ENCODE measurements around the gene PLCG1. TPM values are rescaled to one million over a fixed set of nuclear protein-coding genes. Genes with fewer than 3 reads are reported as not detected.
A peak's percentile ranks its signal among the peaks of the same experiment; 100 is the strongest.

The PLCG1 gene
- total and polyA plus RNA-seq, 9 of the 15 experiments (the other 6 are each of a cell fraction or from before 2014, with no cell fraction given): 1.7 to 67.0 (median 34.8) TPM

DNA sequence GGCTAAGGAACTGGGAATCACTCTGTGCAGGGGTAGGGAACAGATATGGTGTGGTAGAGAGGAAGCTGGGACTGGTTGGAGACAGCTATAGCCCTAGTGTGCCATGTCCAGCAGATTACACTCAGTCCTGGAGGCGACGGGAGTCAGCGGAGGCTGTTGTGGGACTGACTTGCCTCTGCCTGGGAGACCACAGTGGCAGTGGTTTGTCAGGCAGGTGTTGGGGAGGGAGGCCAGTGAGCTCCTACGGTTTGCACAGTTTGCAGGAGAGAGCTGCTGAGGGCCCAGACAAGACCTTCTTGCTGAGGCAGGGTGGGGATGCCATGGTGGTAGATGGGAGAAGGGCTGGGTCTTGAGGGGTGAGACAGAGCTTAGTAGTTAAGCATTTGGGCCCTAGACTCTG, 4.9 kb downstream of the PLCG1 start:
- Histone ChIP-seq H3K27me3 (ENCODE audit: control insufficient read depth in 2 of 2, insufficient read depth in 2 of 2, low read length in 2 of 2) (no peaks in the 10 kb centered on the region), H3K9ac (ENCODE audit: insufficient read depth in 1 of 2, low read depth in 2 of 2, low read length in 2 of 2) (peak overlapping the region in 1 of 2 experiments; percentile 84; a peak in 2 of 4 replicates), H2AFZ (ENCODE audit: low read depth, low read length) (no peak overlapping the region), H3K36me3 (ENCODE audit: control insufficient read depth, insufficient read depth, low read length) (peaks cover 19% of the 10 kb centered on the region; the same call in 2 of the 3 replicates), H3K4me1 (replicated peaks in 1 of 2; ENCODE audit: control insufficient read depth in 2 of 2, insufficient read depth in 2 of 2, low read length in 2 of 2) (peaks cover 32 to 35% of the 10 kb centered on the region in 2 experiments), H3K79me2 (ENCODE audit: control insufficient read depth, insufficient read depth, low read length) (peaks cover 92% of the 10 kb centered on the region), H3K4me3 (no peak overlapping the region), H4K20me1 (replicated peaks; ENCODE audit: control insufficient read depth, insufficient read depth, low read length) (peaks cover 22% of the 10 kb centered on the region), H3K4me2 (ENCODE audit: insufficient read depth, low read length) (no peak overlapping the region), H3K9me1 (ENCODE audit: control insufficient read depth, insufficient read depth, low read length) (peaks cover 4% of the 10 kb centered on the region), H3K27ac (ENCODE audit: extremely low read depth, low read depth, low read length) (no peak overlapping the region), H3K9me3 (replicated peaks; ENCODE audit: control insufficient read depth, insufficient read depth, low read depth, low read length) (no peaks in the 10 kb centered on the region)
- TF ChIP-seq POLR2A (conservative IDR thresholded peaks at IDR 0.05): no peak
- TF ChIP-seq ZFP36 (IDR thresholded peaks at IDR 0.05; ENCODE audit: low read depth, low read length, partially characterized antibody): peak; percentile 26
- no peak for DNase-seq (ENCODE audit: extremely low read depth in 1 of 4, low spot score in 3 of 4)
- in situ Hi-C loops (cut with MboI): no loop called here
- ChIA-PET CTCF (ENCODE audit: low intra/inter-chr PET ratio) (no interaction called here), POLR2A (interaction anchor here (0.5 to 1.8 kb wide), 3 partner anchors 8 to 176 kb away, joined by 3 to 5 read pairs (median 4); no protein-coding TSS in a partner anchor)
- FAIRE-seq: no peak
- 79% methylated on average over 4 of the region's 4 CpGs for WGBS (ENCODE audit: insufficient coverage, low coverage, missing lambda C conversion rate)
- intact Hi-C loops (cut with micrococcal nuclease): no loop called here
- no TSS peak for BruUV-seq (replicated peaks)
- ATAC-seq: no peak

DNA sequence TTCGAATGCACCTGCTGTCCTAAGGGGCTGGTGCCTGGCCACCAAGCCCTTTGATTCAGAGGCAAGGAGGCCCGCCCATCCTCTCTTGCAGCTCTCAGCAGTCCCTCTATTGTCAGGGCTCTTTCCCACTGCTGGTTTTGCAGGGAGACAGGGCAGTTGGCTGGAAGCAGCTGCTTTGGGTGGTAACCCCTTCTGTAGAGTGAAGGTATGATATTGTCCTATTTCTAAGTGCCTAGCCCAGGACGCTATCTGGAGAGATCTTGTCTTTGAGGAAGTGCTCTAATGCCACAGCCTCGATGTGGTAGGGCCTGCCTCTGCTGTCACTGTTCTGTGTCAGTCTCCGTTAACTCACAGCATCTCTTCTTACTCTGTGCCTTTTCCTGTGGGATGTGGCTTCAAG, 5.6 kb downstream of the PLCG1 start:
- POLR2A ChIA-PET: interaction anchor here (1.6 to 1.8 kb wide), 3 partner anchors 8 to 16 kb away, joined by 4 to 5 read pairs (median 4); no protein-coding TSS in a partner anchor
- TF ChIP-seq ZKSCAN8 (CRISPR knock-in tag; IDR thresholded peaks at IDR 0.05) (no peak), RFX5 (IDR thresholded peaks at IDR 0.05; ENCODE audit: low read depth, low read length) (no peak), ARID2 (IDR thresholded peaks at IDR 0.05) (no peak), ZBTB17 (CRISPR knock-in tag; IDR thresholded peaks at IDR 0.05) (no peak), LCOR (CRISPR knock-in tag; IDR thresholded peaks at IDR 0.05) (no peak), ZKSCAN1 (IDR thresholded peaks at IDR 0.05; ENCODE audit: low read depth, low read length) (no peak), TAL1 (IDR thresholded peaks at IDR 0.05) (no peak), BMI1 (IDR thresholded peaks at IDR 0.05; ENCODE audit: low read length) (no peak), CBFA2T3 (IDR thresholded peaks at IDR 0.05) (no peak), PKNOX1 (IDR thresholded peaks at IDR 0.05) (peak; percentile 43; the same call in 1 of the 2 replicates), TFAM (CRISPR knock-in tag; conservative IDR thresholded peaks at IDR 0.05) (no peak), CTBP1 (IDR thresholded peaks at IDR 0.05; ENCODE audit: borderline replicate concordance) (peak; percentile 43; the same call in 1 of the 2 replicates), ZNF24 (IDR thresholded peaks at IDR 0.05) (peak; percentile 54; the same call in 1 of the 2 replicates), SP2 (IDR thresholded peaks at IDR 0.05; ENCODE audit: extremely low read depth, low read depth, low read length, poor library complexity, severe bottlenecking) (no peak)
- TF ChIP-seq, protein P1, sequence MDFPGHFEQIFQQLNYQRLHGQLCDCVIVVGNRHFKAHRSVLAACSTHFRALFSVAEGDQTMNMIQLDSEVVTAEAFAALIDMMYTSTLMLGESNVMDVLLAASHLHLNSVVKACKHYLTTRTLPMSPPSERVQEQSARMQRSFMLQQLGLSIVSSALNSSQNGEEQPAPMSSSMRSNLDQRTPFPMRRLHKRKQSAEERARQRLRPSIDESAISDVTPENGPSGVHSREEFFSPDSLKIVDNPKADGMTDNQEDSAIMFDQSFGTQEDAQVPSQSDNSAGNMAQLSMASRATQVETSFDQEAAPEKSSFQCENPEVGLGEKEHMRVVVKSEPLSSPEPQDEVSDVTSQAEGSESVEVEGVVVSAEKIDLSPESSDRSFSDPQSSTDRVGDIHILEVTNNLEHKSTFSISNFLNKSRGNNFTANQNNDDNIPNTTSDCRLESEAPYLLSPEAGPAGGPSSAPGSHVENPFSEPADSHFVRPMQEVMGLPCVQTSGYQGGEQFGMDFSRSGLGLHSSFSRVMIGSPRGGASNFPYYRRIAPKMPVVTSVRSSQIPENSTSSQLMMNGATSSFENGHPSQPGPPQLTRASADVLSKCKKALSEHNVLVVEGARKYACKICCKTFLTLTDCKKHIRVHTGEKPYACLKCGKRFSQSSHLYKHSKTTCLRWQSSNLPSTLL (IDR thresholded peaks at IDR 0.05): no peak

More for the DNA sequence above, 5.6 kb downstream of the PLCG1 start:
- in situ Hi-C loops (cut with MboI): no loop called here
- Histone ChIP-seq H2AFZ (ENCODE audit: low read depth, low read length) (no peak overlapping the region), H3K4me3 (no peak overlapping the region), H3K27ac (ENCODE audit: extremely low read depth, low read depth, low read length) (no peak overlapping the region), H3K4me1 (replicated peaks in 1 of 2; ENCODE audit: control insufficient read depth in 2 of 2, insufficient read depth in 2 of 2, low read length in 2 of 2) (peaks cover 28 to 31% of the 10 kb centered on the region in 2 experiments), H4K20me1 (replicated peaks; ENCODE audit: control insufficient read depth, insufficient read depth, low read length) (peaks cover 22% of the 10 kb centered on the region), H3K79me2 (ENCODE audit: control insufficient read depth, insufficient read depth, low read length) (peaks cover 88% of the 10 kb centered on the region), H3K9ac (ENCODE audit: insufficient read depth in 1 of 2, low read depth in 2 of 2, low read length in 2 of 2) (peak overlapping the region in 1 of 2 experiments; percentile 17; a peak in 1 of 4 replicates), H3K27me3 (ENCODE audit: control insufficient read depth in 2 of 2, insufficient read depth in 2 of 2, low read length in 2 of 2) (no peaks in the 10 kb centered on the region), H3K4me2 (ENCODE audit: insufficient read depth, low read length) (no peak overlapping the region), H3K9me3 (replicated peaks; ENCODE audit: control insufficient read depth, insufficient read depth, low read depth, low read length) (no peaks in the 10 kb centered on the region), H3K36me3 (ENCODE audit: control insufficient read depth, insufficient read depth, low read length) (peaks cover 19% of the 10 kb centered on the region; the same call in 2 of the 3 replicates), H3K9me1 (ENCODE audit: control insufficient read depth, insufficient read depth, low read length) (peaks cover 4% of the 10 kb centered on the region)
- BruUV-seq (replicated peaks): no TSS peak
- peak; percentile 33; the same call in 2 of the 3 replicates for ATAC-seq
- CTCF ChIA-PET (ENCODE audit: low intra/inter-chr PET ratio): no interaction called here
- peak; percentile 75 for FAIRE-seq
- WGBS (ENCODE audit: insufficient coverage, low coverage, missing lambda C conversion rate): 28% methylated on average over 5 of the region's 5 CpGs
- intact Hi-C loops (cut with micrococcal nuclease): no loop called here
- DNase-seq (ENCODE audit: extremely low read depth in 1 of 4, low spot score in 3 of 4): peak in 1 of 4 experiments; percentile 20
